MM.1S (cell line): ENCODE measurements around the gene SLC2A10.

ENCODE experiments used
- CTCF ChIP-seq: fragments of 300-600 bp; sonication (generic); IDR thresholded peaks from 2 replicates; pipeline ENCODE4 v1.5.1; 2016; ENCODE audit warnings: antibody characterized with exemption, low read length, mixed read lengths
- EZH2 ChIP-seq: fragments of 300-600 bp; sonication (generic); optimal IDR thresholded peaks from 2 replicates; pipeline ENCODE3; 2017; ENCODE audit warnings: low read depth, mild to moderate bottlenecking, antibody characterized with exemption, low read length, mixed read lengths

- TF ChIP-seq EZH2 (no peak), CTCF (no peak)
These were observed 36.8 kb upstream of the SLC2A10 start for GRCh38 chr20:46672543-46673148.
